ENCODE results near the gene EME2. TPM values are rescaled to one million over a fixed set of nuclear protein-coding genes. Genes with fewer than 3 reads are reported as not detected.

Gene EME2
- total RNA-seq, 1 donor from 2014 or later, result 14.0 TPM

GRCh38 chr16:1820096-1820945 lies 47.7 kb downstream of the EME2 start:
- no peak overlapping the region for H3K4me3 ChIP-seq (ENCODE audit: low read depth, low read length)
- no peak for DNase-seq (ENCODE audit: low read depth)
- no peak for TF ChIP-seq CTCF (conservative IDR thresholded peaks at IDR 0.05; ENCODE audit: low read depth, low read length)

GRCh38 chr16:1820946-1821290 lies 48.3 kb downstream of the EME2 start:
- no peak for DNase-seq (ENCODE audit: low read depth)
- TF ChIP-seq CTCF (conservative IDR thresholded peaks at IDR 0.05; ENCODE audit: low read depth, low read length), result no peak
- no peak overlapping the region for H3K4me3 ChIP-seq (ENCODE audit: low read depth, low read length)

- no peak for TF ChIP-seq CTCF (conservative IDR thresholded peaks at IDR 0.05; ENCODE audit: low read depth, low read length)
- no peak overlapping the region for H3K4me3 ChIP-seq (ENCODE audit: low read depth, low read length)
- no peak for DNase-seq (ENCODE audit: low read depth)
Observed at GRCh38 chr16:1821861-1822611, 49.4 kb downstream of the EME2 start.

DNA sequence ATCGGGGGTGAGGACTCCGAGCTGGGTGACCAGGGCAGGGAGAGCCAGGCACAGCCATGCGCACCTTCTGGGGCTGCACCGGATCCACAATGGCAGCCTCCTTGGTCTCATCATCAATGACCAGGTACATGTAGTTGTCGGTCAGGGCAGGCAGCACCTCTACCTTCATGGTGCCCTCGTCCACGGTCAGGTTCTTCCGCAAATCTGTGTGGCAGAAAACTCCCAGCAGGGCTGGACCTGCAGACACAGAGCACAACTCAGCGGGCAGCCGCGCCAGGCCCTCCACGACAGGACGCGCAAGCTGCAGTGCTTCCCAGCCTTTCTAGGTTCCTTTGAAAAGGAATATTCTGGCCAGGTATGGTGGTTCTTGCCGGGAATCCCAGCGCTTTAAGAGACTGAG lies 50.2 kb downstream of the EME2 start:
- no peak for TF ChIP-seq CTCF (conservative IDR thresholded peaks at IDR 0.05; ENCODE audit: low read depth, low read length)
- DNase-seq (ENCODE audit: low read depth), result no peak
- H3K4me3 ChIP-seq (ENCODE audit: low read depth, low read length), result no peak overlapping the region

- no peak overlapping the region for H3K4me3 ChIP-seq (ENCODE audit: low read depth, low read length)
- no peak for DNase-seq (ENCODE audit: low read depth)
- peak; percentile 59 for TF ChIP-seq CTCF (conservative IDR thresholded peaks at IDR 0.05; ENCODE audit: low read depth, low read length)
Observed at GRCh38 chr16:1823821-1824220, 51.2 kb downstream of the EME2 start.

DNA sequence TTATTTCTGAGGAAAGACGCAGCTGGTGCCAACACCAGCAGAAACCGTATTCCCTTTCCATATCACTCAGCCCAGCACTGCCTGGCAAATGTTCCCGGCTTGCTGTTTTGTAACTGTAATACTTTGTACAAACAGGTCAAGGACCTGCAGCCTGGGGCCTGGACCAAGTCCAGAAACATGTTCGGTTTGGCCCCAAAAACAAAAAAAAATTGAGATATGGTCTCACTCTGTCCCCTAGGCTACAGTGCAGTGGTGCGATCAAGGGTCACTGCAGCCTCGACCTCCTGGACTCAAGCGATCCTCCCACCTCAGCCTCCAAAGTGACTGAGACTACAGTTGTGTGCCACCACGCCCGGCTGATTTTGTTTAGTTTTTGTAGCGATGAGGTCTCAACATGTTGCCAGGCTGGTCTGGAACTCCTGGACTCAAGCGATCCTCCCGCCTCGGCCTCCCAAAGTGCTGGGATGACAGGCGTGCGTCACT lies 52.8 kb downstream of the EME2 start:
- DNase-seq (ENCODE audit: low read depth), result no peak
- H3K4me3 ChIP-seq (ENCODE audit: low read depth, low read length), result peak overlapping the region; percentile 84
- no peak for TF ChIP-seq CTCF (conservative IDR thresholded peaks at IDR 0.05; ENCODE audit: low read depth, low read length)

Other genes starting within 250 kb of the EME2 start
- gene TMEM204, start 239.1 kb upstream of the EME2 start, total RNA-seq, result 1.4 TPM in 1 of 2 replicates, not detected in the other
- 4.6 and 12.5 TPM in 2 replicates for gene IFT140, start 160.7 kb upstream of the EME2 start, total RNA-seq
- 6.9 and 8.0 TPM in 2 replicates for gene CRAMP1, start 160.4 kb upstream of the EME2 start, total RNA-seq
- gene JPT2, start 94.5 kb upstream of the EME2 start, total RNA-seq, result 119 and 226 TPM in 2 replicates
- gene MAPK8IP3, start 66.6 kb upstream of the EME2 start, total RNA-seq, result 22.0 and 37.5 TPM in 2 replicates
- 50.5 and 63.2 TPM in 2 replicates for gene NME3, start 1.3 kb upstream of the EME2 start, total RNA-seq
- 167 and 227 TPM in 2 replicates for gene MRPS34, start 324 bp downstream of the EME2 start, total RNA-seq
- 35.0 and 57.9 TPM in 2 replicates for gene SPSB3, start 9.8 kb downstream of the EME2 start, total RNA-seq
- 111 and 138 TPM in 2 replicates for gene NUBP2, start 10.2 kb downstream of the EME2 start, total RNA-seq
- gene IGFALS, start 20.9 kb downstream of the EME2 start, total RNA-seq, result 2.6 TPM in 1 of 2 replicates, not detected in the other
- 83.7 and 87.3 TPM in 2 replicates for gene HAGH, start 54.0 kb downstream of the EME2 start, total RNA-seq
- 47.7 and 59.2 TPM in 2 replicates for gene FAHD1, start 54.4 kb downstream of the EME2 start, total RNA-seq
- 2.1 and 6.4 TPM in 2 replicates for gene MEIOB, start 99.4 kb downstream of the EME2 start, total RNA-seq
- not detected in 2 replicates for gene HS3ST6, start 145.6 kb downstream of the EME2 start, total RNA-seq
- 8.6 and 22.0 TPM in 2 replicates for gene MSRB1, start 170.4 kb downstream of the EME2 start, total RNA-seq
- not detected in 2 replicates for gene RPL3L, start 181.9 kb downstream of the EME2 start, total RNA-seq
- gene NDUFB10, start 186.7 kb downstream of the EME2 start, total RNA-seq, result 236 and 407 TPM in 2 replicates
- gene RPS2, start 192.0 kb downstream of the EME2 start, total RNA-seq, result 2,813 and 2,878 TPM in 2 replicates
- not detected in 2 replicates for gene RNF151, start 194.0 kb downstream of the EME2 start, total RNA-seq
- gene TBL3, start 199.2 kb downstream of the EME2 start, total RNA-seq, result 108 and 127 TPM in 2 replicates
- 0.94 and 1.2 TPM in 2 replicates for gene NOXO1, start 208.7 kb downstream of the EME2 start, total RNA-seq
- gene GFER, start 211.4 kb downstream of the EME2 start, total RNA-seq, result 21.5 and 36.3 TPM in 2 replicates
- 8.5 and 22.0 TPM in 2 replicates for gene SYNGR3, start 217.2 kb downstream of the EME2 start, total RNA-seq
- 48.8 and 66.9 TPM in 2 replicates for gene ZNF598, start 237.0 kb downstream of the EME2 start, total RNA-seq
- gene NPW, start 247.0 kb downstream of the EME2 start, total RNA-seq, result 0.46 and 2.4 TPM in 2 replicates